ACHN (cell line): ENCODE data around the gene SLC12A7.
"Not testable (repeated sequence)": the region's sequence is repeated elsewhere in the genome, so short reads cannot be mapped to it uniquely, and the experiment has no call there.

Source experiments
- DNase-seq: peaks from one replicate; pipeline ENCODE4 v3.0.0-alpha.2; 2015
- in situ Hi-C: cut with HindIII; loops from 2 replicates; pipeline ENCODE4 v1.10.0; 2017; ENCODE audit warnings: low sequenced_read_pairs, low pct_ligation_motif_present, low pct_unique_long_range_greater_than_20kb

The SLC12A7 gene

GRCh38 chr5:1129711-1130055, 17.8 kb upstream of the SLC12A7 start:
- in situ Hi-C loops, result no loop called here
- no peak for DNase-seq

DNA sequence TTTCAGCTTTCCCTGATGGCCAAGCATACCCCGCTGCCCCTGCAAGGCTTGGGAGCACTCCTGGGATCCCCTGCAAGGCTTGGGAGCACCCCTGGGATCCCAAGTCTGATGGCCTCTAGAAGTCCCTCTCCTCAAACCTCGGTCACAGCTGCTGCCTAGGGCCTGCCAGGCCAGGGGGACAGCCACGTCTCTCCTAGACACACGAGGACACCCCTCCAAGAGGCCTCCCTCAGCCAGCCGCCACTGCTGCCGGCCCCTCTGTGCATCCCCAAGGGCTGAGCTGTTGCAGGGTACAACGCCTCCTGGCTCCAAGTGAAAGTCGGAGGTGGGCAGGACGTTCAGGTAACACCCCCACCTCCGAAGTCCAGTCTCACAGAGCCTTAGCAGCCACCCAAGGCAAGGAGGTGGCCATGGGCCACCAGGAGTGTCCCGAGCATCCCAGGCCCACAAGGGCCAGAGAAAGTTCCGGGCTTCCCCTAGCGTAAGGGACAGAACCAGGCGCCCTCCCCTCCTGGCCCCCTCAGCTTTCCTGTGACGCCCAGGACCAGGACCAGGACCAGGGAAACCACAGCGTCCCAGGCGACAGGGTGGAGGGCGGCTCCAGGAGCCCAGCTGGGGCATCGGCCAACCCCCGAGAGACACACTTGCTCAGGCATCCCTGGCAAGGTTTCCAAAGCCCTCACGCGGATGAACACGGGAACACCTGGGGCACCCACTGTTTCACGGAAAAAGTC, 17.3 kb upstream of the SLC12A7 start:
- in situ Hi-C loops, result no loop called here
- no peak for DNase-seq

GRCh38 chr5:1127959-1128785, 16.3 kb upstream of the SLC12A7 start:
- no peak for DNase-seq
- in situ Hi-C loops, result no loop called here

DNA sequence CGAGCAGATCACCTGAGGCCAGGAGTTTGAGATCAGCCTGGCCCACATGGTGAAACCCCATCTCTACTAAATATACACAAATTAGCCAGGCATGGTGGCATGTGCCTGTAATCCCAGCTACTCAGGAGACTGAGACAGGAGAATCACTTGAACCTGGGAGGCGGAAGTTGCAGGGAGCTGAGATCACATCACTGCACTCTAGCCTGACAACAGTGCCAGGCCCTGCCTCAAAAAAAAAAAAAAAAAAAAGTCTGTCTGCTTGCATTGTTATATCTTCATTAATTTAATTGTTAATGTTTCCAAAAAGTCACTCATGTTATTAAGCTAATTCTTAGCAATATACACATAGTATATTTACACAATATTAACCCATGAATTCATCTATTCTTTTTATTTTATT, 13.8 kb upstream of the SLC12A7 start:
- DNase-seq, in situ Hi-C loops: not testable (repeated sequence)

DNA sequence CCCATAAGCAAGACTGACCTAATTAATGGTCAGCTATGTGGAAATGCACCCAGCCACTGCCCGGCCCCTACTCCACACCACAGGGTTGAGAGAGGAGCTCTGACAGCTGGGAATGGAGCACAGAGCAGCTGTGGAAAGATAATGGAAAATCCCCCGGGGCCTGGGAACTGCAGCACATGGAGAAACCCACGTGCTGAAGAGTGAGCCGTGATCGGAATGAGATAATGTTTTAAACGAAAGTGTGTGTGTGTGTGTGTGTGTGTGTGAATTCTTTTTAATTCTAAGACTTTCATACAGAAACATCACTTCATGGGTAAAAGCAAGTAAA, 13.1 kb upstream of the SLC12A7 start:
- no peak for DNase-seq
- in situ Hi-C loops, result no loop called here

DNA sequence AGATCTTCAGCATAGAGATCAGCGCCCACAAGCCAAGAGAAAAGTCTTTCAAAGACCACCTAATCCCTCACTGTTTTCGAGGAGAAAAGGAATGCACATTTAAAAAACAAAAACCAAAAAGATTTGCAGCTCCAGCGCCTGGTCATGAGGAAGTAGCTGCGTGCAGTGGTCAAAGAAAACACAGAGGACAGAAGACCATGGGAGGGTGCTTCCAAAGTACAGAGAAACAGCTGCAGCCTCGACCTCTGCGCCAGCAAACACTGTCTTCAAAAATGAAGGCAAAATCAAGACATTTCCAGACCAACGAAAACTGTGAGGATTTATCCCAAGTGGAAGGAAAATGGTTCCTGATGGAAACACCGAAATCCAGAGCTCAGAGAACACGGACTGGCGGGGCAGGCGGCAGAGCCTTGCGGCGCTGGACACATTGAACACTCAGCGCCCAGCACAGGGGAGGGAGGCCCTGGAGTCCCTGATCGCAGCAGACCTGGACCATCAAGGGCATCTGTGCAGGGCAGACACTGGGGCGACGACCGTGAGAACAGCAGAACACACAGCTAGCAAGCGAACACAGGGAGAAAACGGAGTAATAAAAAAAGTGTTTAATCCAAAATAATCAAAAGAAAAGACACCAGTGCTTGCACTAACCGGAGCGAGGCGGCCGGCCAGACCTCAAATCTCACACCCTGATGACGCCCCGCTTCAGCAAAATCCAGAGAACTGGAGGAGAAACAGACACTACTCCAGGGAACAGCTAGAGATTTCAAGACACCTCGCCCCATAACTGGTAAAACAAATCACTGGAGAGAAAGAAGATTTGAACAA, 12.6 kb upstream of the SLC12A7 start:
- in situ Hi-C loops, result no loop called here
- DNase-seq, result no peak

DNA sequence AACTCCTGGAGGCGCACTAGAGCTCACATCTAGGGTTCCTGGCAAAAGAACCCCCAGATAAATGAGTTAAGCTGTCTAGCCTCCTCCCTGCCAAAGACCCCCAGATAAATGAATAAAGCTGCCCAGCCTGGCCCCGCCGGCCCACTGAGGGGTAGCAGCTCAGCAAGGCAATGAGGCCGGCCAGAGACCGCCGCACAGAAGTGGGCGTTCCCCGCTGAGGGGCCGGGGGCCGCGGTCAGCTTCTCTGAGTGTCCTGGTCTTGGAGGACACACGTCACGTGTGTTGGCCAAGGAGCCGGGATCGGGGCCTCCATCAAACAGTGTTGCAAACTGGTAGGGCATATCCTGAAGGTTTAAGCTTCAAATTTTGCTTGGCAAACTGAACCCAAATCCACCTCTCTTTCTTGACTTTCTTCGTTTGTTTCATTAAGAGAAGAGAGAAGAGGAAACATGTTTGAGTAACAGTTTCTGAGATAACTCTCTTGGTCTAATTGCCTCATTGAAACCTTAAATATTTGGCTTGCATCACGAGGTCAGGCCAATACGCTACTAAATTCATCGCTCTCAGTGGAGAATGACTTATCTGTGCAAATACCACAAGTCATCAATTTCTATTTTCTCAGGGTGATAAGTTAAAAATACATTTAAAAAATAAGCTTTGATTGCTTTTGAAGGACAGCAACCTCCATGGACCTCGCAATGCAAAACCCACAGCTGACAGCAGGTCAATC, 11.7 kb upstream of the SLC12A7 start:
- no peak for DNase-seq
- in situ Hi-C loops, result no loop called here

DNA sequence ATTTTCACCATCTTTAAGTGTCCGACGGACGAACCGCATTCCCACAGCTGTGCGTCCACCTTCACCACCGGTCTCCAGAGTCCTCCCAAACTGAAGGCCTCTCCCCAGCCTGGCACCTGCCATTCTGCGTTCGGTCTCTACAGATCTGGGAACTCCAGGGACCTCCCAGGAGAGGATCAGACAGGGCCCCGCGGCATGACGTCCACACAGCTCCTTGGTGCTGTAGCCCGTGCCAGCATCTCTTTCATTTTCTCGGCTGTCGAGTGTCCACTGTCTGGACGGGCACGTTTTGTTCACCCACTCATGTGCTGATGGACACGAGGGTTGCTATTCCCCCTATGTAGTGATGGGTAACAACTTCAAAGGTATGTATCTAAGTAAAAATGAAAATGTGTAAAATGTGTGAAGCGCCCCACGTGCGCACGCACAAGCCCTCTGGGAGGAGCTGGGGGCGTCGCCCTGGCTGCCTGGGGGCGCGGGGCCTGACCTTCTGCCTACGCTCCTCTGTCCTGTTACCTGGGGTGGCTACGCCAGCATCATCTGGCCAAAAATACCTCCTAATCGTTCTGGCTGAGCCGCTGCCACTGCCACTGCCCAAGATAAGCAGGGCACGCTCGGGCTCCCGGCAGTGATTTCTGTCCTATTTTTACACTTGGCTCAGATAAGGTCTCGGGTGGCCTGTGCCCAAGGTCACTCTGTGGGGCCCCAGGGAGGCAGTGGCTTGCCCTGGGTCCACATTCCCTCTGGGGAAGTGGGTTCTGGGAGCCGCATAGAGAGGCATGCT, 10.8 kb upstream of the SLC12A7 start:
- in situ Hi-C loops, result no loop called here
- no peak for DNase-seq

- DNase-seq, result no peak
- in situ Hi-C loops, result no loop called here
These were observed 10.0 kb upstream of the SLC12A7 start for GRCh38 chr5:1121891-1122290.

- in situ Hi-C loops, result no loop called here
These were observed 9.2 kb upstream of the SLC12A7 start for GRCh38 chr5:1121044-1121443.

GRCh38 chr5:1120236-1120999, 8.6 kb upstream of the SLC12A7 start:
- in situ Hi-C loops, result no loop called here
- no peak for DNase-seq

More at GRCh38 chr5:1121044-1121443, 9.2 kb upstream of the SLC12A7 start:
- DNase-seq, result no peak

DNA sequence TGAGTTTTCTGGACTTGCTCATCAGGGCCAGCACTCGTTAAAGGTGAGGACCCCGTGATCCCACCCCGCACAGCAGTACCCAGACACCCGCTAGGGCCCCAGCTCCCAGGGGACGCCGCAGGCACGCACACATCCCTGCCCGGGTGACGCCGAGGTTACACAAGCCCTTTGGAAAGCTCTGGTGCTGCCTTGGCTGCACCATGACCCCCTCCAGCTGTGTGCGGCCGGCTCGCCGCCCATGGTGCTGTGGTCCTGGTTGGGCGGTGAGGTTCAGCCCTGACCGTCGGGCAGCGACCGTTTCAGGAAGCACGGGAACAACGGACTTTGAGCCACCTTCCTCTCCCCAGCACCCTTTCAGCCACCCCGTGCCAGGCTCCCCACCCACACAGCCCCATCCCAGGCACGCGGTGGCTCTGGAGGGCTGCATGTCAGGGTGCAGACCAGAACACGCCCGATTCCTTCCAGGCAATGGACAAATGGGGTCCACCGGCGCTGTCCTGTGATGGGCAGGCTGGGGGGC, 7.5 kb upstream of the SLC12A7 start:
- in situ Hi-C loops, result no loop called here
- no peak for DNase-seq

DNA sequence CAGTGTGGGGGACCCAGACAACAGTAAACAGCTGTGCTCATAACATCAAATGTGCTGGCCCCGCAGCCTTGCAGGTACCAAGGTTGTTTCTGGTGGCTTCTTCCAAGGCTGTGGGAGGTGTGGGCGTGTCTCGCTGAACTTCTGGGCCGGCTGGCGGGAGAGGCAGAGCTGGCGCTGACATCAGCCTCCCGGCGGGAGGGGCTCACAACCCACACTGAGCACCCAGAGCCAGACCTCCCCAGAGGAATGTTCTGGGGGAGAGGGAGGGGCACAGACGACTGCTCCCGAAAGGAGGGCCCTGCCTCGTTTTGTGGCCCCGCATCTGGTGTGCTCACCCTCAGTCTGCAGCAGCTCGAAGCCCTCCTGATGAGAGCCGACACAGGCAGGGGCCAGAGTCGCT, 6.9 kb upstream of the SLC12A7 start:
- no peak for DNase-seq

GRCh38 chr5:1118231-1118698, 6.4 kb upstream of the SLC12A7 start:
- DNase-seq, result peak; percentile 30
- in situ Hi-C loops, result no loop called here

More for the DNA sequence above, 6.9 kb upstream of the SLC12A7 start:
- in situ Hi-C loops, result no loop called here

- in situ Hi-C loops, result no loop called here
- no peak for DNase-seq
These were observed 5.1 kb upstream of the SLC12A7 start for GRCh38 chr5:1116977-1117376.

DNA sequence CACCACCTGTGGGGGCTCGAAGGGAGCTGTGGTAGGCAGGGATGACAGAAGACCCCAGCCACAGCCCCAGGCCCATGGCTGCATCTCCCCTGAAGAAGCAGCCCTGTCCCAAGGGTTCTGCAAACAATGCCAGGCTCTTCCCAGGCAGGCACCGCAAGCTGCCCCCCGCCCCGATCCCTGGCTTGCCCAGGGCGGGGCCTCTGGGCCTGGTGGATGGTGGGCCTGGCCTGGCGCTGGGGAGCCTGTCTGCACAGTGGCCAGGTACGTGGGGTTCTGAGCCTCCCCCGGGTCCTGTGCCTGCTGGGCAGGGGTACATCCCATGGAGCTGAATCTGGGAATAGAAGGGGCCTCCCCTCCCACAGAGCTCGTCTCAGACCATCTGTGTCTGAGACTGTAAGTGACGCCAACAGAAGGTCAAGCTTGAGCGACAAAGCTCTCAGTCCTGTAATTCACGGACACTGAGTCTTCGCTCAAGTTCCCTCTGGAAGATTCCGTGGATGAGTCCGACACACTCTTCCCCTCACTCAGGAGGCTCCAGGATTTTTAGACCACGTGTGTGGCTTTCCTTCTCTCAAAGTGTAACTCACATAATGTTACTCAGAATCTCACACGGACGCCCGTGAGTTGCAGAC, 4.4 kb upstream of the SLC12A7 start:
- no peak for DNase-seq
- in situ Hi-C loops, result no loop called here
